Subcutaneous adipose tissue (tissue), 4 donors: ENCODE results near the gene TCEA2. TPM values are rescaled to one million over a fixed set of nuclear protein-coding genes. Genes with fewer than 3 reads are reported as not detected.

Source experiments
- CTCF ChIP-seq: fragments of 450-650 bp; IDR thresholded peaks from one replicate; pipeline ENCODE4 v1.5.1; 2016; ENCODE audit warnings: low read depth, mild to moderate bottlenecking, control low read depth, antibody characterized with exemption, moderate library complexity
- total RNA-seq, 4 donors: library from RNA; depleted of rRNA; stranded (reverse); fragments of >200 nt; gene quantifications; one replicate each; pipeline ENCODE4 v1.1.0, GENCODE V29; 2016

The TCEA2 gene
- 10 to 100 TPM; 30.8 to 36.9 (median 33.2) TPM for total RNA-seq

GRCh38 chr20:64062596-64063388 is at the start of gene TCEA2:
TCEA2 (plus strand) TSS chr20:64063198; CDS start chr20:64063313, 115 bp downstream.
- TF ChIP-seq CTCF = no peak

- TF ChIP-seq CTCF = no peak
Observed at GRCh38 chr20:64015635-64016034, 47.4 kb upstream of the TCEA2 start.

GRCh38 chr20:64021124-64021975 is 41.6 kb upstream of the TCEA2 start:
- no peak for TF ChIP-seq CTCF

GRCh38 chr20:64022671-64023360 is 40.2 kb upstream of the TCEA2 start:
- TF ChIP-seq CTCF = no peak

- no peak for TF ChIP-seq CTCF
Observed at GRCh38 chr20:64023361-64024140, 39.4 kb upstream of the TCEA2 start.

GRCh38 chr20:64024141-64024990 is 38.6 kb upstream of the TCEA2 start:
- no peak for TF ChIP-seq CTCF
